ENCODE data around the gene MYBPHL. TPM values are rescaled to one million over a fixed set of nuclear protein-coding genes. Genes with fewer than 3 reads are reported as not detected.

The MYBPHL gene
- total RNA-seq, 2 donors from 2014 or later = not detected

GRCh38 chr1:109261578-109261977, 45.2 kb downstream of the MYBPHL start:
- no peak overlapping the region for H3K27ac ChIP-seq
- DNase-seq = no peak
- no peaks in the 10 kb centered on the region for H3K9me3 ChIP-seq
- no peak overlapping the region for H3K9ac ChIP-seq (ENCODE audit: low read depth in 2 of 2, low read length in 2 of 2)
- no peaks in the 10 kb centered on the region for H3K4me1 ChIP-seq
- intact Hi-C loops (cut with DNase I) = no loop called here
- no peaks in the 10 kb centered on the region for H3K36me3 ChIP-seq
- TF ChIP-seq CTCF (IDR thresholded peaks at IDR 0.05) = no peak
- H3K4me3 ChIP-seq = no peak overlapping the region
- H3K27me3 ChIP-seq = no peaks in the 10 kb centered on the region

- no peak overlapping the region for H3K9ac ChIP-seq (ENCODE audit: low read depth in 2 of 2, low read length in 2 of 2)
- intact Hi-C loops (cut with DNase I) = no loop called here
- no peaks in the 10 kb centered on the region for H3K9me3 ChIP-seq
- no peaks in the 10 kb centered on the region for H3K27me3 ChIP-seq
- TF ChIP-seq CTCF (IDR thresholded peaks at IDR 0.05) = no peak
- H3K36me3 ChIP-seq = no peaks in the 10 kb centered on the region
- H3K4me1 ChIP-seq = no peaks in the 10 kb centered on the region
- H3K27ac ChIP-seq = no peak overlapping the region
- H3K4me3 ChIP-seq = no peak overlapping the region
- no peak for DNase-seq
Observed at GRCh38 chr1:109261006-109261405, 45.8 kb downstream of the MYBPHL start.

- no peak for TF ChIP-seq CTCF (IDR thresholded peaks at IDR 0.05)
- H3K4me3 ChIP-seq = no peak overlapping the region
- H3K9ac ChIP-seq (ENCODE audit: low read depth in 2 of 2, low read length in 2 of 2) = no peak overlapping the region
- no peak overlapping the region for H3K27ac ChIP-seq
- intact Hi-C loops (cut with DNase I) = no loop called here
- H3K4me1 ChIP-seq = no peaks in the 10 kb centered on the region
- no peaks in the 10 kb centered on the region for H3K9me3 ChIP-seq
- no peaks in the 10 kb centered on the region for H3K27me3 ChIP-seq
- H3K36me3 ChIP-seq = no peaks in the 10 kb centered on the region
- no peak for DNase-seq
Observed at GRCh38 chr1:109259674-109260557, 46.9 kb downstream of the MYBPHL start.

- intact Hi-C loops (cut with DNase I) = no loop called here
- no peak for TF ChIP-seq CTCF (IDR thresholded peaks at IDR 0.05)
- Histone ChIP-seq H3K4me3 (no peak overlapping the region), H3K9ac (ENCODE audit: low read depth in 2 of 2, low read length in 2 of 2) (no peak overlapping the region), H3K27me3 (no peaks in the 10 kb centered on the region), H3K36me3 (no peaks in the 10 kb centered on the region), H3K9me3 (no peaks in the 10 kb centered on the region), H3K27ac (no peak overlapping the region), H3K4me1 (no peaks in the 10 kb centered on the region)
- no peak for DNase-seq
Observed at GRCh38 chr1:109258481-109259466, 48.0 kb downstream of the MYBPHL start.

GRCh38 chr1:109257682-109258421, 49.0 kb downstream of the MYBPHL start:
- DNase-seq = no peak
- Histone ChIP-seq H3K9ac (ENCODE audit: low read depth in 2 of 2, low read length in 2 of 2) (no peak overlapping the region), H3K9me3 (no peaks in the 10 kb centered on the region), H3K27ac (no peak overlapping the region), H3K4me1 (no peaks in the 10 kb centered on the region), H3K36me3 (no peaks in the 10 kb centered on the region), H3K27me3 (no peaks in the 10 kb centered on the region), H3K4me3 (no peak overlapping the region)
- intact Hi-C loops (cut with DNase I) = no loop called here
- TF ChIP-seq CTCF (IDR thresholded peaks at IDR 0.05) = no peak

All from colonic mucosa (tissue), 4 donors.